HK-2 (cell line): ENCODE data around the gene CTNND2.

Experiments
- DNase-seq: peaks from one replicate; pipeline ENCODE4 v3.0.0-alpha.2; 2018; ENCODE audit not compliant: unreplicated experiment

CTNND2 gene

DNA sequence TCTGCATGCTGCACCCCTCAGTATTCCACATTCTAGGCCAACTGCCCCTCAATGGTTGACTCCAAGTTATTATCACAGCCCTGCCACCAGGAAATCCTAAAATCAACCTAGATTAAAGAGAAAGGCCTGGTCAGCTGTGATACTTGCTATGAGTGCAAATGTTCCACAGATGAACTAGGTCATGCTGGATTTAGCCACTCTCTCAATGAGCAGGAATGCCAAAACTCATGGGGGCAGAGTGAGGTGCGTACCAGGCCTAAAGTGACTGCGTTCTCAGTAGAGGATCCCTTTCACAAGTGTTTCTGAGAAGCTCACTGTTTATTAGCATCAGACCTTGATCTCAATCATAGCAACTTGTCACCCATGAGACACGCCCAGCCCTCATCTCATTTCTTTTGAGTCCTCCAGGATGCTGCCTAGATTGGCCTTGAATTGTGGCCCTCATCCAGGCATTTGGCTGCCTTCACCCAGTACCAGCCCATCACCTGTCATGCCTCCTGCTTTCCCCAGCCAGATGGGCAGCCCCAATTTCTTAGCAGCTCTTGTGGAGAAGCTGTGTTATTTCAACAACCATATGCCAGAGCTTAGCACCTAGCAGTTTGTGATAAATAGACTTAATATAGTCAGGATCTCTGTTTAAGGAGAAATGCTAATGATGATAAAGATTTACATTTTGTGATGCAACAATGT is 383.9 kb downstream of the CTNND2 start:
- no peak for DNase-seq

DNA sequence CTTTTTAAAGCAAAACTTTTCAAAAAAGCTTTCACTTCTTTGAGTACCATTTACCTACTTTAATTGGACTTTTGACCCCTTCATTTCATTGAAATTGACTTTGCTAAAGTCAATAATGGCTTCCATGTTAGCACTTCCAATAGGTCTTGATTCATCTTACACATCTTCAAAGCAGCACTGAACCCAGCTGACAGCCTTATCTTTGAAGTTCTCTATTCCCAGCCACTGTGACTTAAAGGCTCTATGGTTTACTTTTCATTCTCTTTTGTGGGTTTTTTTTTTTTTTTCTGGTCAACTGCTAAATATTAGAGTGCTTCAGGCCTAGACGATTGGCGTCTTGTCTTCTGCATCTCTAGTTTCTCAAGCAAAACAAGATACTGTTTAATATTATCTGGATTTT is 385.0 kb downstream of the CTNND2 start:
- no peak for DNase-seq

DNA sequence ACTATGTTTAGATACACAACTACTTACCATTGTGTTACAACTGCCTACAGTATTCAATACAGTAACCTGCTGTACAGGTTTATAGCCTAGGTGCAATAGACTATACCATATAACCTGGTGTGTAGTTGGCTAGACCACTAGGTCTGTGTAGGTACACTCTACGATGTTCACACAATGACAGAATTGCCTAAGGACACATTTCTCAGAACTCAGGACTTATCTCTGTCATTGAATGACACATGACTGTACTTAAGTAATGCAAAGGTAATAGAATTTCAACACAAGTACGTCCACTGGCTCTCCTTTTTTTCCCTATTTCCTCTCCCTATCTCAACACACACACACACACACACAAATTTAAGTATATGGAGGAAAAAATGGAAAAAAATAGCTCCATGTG is 385.6 kb downstream of the CTNND2 start:
- DNase-seq: no peak

DNA sequence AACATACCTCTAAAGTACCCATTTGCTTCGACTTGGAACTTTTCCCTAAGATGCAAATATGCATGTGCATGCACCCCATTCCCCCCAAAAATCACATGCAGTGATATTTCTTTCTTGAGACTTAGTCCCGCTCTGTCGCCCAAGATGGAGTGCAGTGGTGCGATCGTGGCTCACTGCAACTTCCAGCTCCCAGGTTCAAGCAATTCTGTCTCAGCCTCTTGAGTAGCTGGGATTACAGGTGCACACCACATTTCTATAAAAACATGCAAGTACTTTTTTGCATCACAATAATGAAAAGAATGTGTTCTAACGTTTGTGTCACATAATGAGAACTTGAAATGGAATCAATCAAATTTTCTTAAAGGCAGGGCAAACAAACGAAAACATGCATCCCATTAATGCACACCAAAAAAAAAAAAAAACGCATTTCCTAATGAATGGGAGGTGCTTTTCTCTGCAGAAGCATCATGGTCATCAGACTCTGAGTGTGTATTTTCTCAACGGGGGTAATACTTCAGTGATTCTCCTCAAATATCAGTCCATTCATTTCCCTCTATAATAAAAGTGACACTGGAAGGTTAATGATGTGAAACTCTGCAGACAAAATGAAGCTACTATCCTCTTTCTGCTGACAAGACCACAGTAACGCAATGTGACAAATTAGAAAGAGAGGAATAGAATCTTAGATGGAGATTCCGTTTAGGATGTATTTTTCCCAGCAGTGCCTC is 389.4 kb downstream of the CTNND2 start:
- no peak for DNase-seq

DNA sequence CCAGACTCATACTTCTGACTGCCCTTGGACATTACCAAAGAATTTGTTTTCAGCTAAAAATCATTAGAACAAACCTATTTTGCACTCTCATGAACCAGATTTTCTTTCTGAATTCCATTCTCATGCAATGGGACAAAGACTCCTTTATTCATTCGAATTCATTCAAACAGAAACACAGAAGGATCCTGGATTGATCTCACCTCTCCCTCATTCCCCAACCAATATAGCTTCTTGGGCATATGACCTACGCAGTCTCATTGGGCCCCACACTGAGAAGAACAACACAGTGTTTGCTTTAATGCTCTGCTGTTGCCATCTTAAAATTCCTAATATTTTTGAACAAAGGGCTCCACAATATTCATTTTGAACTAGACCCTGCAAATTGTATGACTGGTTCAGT is 392.4 kb downstream of the CTNND2 start:
- DNase-seq: no peak

DNA sequence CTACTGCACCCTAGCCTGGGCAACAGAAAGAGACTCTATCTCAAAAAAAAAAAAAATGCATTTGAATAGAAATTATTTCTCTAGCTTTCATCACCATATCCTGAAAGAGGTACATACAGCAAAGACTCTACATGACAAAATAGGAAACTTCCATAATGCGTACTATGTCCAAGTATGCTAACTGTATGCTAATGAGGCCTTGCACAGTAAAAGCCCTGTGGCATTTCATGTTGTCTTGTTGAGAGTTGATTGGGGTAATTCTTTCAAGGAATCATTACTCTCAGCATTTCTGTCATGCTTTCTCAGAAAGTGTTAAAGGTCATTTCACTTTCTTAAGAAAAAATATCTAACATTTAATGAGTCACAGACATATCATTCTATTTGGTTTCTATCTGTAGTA is 393.4 kb downstream of the CTNND2 start:
- DNase-seq: no peak

DNA sequence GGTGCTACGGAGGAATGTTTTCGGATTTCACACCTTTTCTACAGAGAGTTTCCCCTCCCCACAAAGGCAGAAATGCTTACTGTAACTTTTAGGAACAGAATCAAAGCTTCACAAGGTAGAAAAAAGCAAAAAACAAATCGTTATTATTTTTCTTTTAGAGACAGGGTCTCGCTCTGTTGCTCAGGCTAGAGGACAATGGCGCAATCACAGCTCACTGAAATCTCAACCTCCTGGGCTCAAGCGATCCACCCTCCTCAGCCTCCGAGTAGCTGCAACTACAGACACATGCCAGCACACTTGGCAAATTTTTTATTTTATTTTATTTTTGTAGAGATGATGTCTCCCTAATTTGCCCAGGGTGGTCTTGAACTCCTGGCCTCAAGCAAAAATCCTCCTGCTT is 394.5 kb downstream of the CTNND2 start:
- no peak for DNase-seq

DNA sequence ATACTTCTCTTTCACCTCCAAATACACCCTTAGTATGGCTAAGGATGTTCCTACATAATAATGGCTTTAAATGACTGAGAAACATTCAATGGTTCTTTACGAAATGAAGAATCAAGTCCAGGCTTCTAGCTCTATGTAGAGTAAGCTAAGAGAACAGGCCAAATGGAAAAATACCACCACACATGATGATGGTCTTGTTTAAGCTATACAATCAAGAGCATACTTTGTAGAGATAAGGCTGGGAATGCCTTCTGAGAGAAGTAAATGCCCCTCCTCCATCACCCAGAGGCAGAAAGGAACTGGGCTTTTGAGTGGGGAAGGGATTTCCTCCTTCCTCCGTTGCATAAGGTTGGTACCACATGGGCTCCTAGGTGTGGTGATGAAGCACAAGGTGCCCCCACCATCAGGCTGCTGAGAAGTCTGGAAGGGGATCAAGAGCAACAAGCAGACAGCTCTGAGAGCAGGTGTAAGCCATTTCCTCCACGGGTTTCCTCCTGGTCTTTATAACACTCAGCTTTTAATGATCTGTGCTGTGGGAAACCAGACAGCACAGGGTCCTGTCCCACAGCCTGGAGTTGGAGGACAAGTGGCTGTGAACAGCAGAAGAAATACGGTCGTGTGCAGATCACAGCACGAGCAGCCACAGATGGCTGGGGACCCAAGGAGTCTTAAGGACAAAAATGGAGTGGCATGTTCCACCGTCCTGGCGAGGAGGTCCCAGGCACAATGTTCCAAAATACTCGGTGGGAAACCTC is 396.9 kb downstream of the CTNND2 start:
- DNase-seq: no peak

DNA sequence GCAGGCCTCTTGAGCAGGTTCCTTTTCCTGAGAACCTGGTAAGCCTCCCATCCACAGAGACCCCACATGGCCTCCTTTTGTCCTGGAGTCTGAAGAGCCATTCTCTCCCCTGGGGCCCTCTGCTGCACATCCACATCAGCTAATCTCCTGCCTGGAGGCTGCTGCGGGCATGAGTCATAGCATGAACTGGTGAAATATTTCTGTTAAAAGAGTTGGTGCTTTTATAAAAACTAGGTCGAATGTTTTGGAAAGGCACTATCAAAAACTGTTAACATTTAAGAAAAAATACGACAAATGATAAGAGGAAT is 399.4 kb downstream of the CTNND2 start:
- DNase-seq: no peak

DNA sequence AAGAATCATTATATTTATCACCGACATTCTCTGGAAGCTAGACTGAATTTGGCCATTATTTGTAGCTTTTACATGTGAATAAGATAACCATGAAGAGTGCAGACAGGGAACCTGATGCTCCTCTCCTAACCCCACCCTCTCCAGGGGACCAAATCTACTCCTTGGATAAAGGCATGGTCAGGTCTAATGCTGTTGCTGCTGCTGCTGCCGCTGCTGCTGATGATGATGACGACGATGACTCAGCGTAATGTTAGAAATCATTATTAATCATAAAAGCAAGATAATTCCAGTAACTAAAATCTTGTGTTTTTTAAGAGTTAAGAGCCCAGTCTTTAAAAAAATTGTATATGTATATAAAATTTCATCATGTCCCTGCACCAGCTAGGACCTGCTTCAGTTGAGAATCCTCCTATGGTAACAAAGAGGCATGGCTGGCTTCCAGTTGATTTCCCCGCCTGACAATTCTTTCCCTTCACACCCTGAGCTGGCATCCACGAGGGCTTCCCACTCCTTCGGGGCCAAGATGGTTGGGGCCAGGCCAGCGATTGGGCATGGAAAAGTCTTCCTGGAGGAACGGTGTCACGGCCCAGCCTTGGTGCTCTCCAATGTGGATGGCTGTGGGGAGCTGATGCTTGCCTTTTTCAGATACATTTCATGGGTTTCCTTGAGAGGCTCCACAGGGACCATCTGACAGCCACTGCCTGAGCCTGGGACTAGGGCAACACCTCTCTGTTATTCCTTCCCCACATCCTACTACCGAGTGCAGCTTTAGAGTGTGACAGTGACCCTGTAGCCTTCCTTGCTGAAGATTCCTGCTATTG is 400.0 kb downstream of the CTNND2 start:
- DNase-seq: no peak

DNA sequence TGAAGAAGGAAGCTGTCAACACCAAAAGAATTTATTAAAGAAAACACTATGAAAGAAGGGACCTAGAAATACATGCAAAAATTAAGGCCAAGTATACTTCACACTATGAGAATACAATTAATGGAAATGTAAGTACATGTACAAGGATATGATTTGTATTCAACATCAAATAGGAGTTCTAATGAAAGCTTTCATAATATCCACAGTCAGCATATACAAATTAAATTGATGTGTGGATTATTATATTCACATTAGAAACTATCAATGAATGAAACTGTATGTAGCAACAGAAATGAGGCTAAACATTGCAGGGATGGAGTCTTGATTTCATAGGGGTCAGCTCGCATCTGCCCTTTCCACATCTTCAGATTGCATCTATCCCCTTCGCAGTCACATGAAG is 401.5 kb downstream of the CTNND2 start:
- no peak for DNase-seq

DNA sequence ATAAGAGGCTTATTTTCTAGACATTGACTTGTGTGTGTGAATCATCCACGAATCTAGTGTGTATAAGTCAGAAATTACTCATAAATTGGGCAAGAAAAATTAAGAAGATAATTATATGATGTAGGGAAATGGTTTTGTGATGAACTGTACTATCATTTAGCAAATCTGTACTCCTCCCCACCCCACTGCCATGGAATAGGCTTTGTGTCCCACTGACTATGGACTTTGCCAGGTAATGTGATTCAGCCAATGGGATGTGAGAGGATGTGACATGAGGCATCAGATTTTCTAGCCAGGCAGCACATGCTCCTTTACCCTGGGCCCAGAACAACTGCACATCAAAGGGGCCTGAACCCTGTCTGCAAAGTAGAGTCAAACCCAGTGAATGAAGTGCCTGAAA is 406.6 kb downstream of the CTNND2 start:
- DNase-seq: no peak

DNA sequence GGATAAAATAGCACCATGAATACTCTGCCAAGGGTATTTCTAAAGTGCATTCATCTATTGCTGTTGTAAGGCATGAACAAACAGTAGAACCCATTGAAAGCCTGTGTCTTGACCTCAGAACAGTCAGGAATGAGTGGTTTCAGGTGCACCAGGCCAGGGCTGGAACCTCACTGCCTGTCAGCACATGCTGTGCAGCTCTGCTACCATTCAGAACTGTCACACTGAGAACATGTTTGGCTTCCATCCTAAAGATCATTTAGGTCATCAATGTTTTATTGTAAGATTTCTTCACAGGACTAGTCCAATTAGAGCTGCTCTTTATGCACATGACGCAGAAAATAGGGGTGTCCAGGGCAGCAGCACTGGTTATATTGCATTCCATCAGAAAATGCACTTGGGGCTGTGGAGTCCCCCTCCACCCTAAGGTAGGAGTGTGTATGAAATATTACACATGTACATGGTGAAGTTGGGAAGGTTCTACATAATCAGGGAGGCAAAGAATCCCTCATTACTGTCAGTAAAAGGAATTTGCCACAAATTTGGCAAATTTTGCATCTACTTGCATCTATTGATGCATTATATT is 408.0 kb downstream of the CTNND2 start:
- no peak for DNase-seq

DNA sequence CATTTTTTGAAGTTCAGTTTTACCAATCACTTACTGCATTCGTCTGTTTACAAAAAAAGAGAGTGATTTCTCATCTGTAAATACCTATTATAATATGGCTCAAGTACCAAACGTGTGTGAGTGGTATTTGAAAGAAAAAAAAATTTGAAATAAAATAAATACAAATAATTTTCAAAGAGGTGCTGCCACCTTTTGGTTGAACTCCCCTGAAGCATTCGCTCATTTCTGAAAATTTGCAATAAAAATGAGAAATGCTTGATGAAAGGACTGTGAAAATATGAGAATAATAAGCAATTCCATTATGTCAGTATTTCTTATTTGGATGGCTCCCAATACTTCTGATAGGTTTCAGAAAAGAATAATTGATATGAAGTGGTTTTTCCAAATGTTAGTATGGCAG is 409.9 kb downstream of the CTNND2 start:
- no peak for DNase-seq

DNA sequence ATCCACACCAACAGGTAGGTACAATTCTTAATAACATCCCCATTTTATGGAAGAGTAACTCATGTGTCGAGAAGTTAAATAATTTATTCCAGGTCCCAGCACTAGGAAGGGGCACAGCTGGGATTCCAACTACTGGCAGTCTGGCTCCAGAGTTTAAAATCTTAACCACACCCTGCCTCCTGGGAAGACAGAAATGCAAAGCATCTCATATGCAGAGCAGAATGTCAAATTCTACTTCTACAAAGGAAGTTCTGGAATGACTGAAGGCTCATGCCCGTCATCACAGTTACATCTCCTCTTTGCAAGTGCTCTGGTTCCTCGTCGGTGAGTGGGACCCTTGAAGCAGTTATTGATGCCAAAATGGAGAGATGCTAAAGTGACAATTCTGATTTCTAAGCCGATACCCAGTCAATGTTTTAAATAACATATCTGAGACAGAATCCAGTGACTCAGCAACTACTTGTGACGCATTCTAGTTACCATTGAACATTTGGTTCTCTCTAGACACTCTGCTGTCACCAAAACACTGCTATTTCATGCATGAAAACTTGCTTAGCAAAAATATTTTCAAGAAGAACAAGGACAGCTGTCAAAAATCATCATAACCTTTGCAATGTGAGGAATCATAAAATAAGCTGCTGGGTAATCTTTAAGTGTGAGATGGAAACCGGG is 412.7 kb downstream of the CTNND2 start:
- no peak for DNase-seq

DNA sequence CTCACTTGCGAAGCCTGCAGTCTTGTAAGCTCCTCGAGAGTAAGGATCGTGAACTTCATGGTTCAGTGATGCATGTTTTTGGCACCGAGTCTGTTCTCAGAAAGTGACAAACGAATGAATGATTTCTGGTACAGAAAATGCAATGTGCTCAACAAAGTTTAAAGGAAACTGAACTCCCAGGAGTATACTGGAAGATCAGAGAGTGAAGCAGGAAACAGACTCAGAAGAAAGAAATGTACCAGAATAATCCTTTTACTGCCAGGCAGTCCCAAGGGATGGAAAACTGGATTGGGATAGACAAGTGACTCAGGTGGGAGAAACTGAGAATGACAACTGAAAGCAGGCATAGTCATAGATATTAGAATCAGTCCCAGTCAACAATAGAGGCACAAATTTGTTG is 420.6 kb downstream of the CTNND2 start:
- DNase-seq: no peak

DNA sequence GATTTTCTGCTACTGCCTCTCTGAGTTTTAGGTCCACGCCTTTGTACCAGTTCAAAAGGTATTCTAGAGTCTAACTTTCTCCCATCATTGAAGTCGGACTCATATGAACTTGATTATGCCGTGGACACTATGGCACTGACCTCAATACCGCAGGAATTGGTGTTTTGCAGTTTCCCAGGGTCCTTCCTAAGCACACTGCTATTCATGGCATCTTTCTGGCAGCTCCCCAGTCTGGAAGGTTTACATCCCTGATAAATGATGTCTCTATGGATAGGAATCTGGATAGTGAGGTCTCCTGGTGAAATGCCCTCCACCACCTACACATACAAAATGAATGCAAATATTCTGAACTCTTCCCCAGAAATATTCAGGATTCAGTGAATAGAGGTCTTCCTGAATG is 422.2 kb downstream of the CTNND2 start:
- no peak for DNase-seq

DNA sequence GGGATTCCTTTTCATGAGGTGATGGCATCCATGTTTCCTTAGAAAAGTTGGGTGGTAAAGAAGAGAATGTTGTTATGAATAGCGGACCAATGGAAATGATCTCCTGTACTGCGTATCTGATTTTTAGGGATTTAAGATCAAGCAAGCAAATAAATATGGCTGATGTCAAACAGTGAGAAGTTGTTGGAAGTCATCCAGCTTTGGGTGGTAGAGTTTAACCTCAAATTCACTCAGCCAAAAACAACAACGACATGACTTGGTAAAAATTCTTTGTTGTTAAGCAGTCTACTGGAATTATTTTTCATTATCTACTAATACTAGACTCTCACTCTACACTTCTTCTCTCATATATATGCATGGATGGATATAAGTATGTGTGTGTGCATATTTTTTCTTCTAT is 426.5 kb downstream of the CTNND2 start:
- no peak for DNase-seq

DNA sequence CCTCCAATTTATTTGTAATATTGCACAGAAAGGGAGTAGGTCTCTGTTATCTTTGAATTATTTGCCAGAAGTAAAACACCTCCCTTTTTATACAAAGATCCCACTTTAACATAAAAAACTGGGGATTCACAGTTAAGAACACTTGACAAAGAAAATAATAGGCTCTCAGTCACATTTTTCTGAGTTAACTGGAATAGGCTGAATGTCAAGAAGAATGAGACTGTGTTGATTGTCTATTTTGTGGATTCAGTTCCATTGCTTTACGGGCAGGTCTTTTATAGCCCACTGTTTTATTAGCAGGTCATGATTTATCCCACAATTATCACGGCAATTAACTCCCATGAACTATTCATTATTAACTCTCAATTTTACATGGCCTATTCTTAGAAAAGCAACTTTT is 427.4 kb downstream of the CTNND2 start:
- DNase-seq: no peak

DNA sequence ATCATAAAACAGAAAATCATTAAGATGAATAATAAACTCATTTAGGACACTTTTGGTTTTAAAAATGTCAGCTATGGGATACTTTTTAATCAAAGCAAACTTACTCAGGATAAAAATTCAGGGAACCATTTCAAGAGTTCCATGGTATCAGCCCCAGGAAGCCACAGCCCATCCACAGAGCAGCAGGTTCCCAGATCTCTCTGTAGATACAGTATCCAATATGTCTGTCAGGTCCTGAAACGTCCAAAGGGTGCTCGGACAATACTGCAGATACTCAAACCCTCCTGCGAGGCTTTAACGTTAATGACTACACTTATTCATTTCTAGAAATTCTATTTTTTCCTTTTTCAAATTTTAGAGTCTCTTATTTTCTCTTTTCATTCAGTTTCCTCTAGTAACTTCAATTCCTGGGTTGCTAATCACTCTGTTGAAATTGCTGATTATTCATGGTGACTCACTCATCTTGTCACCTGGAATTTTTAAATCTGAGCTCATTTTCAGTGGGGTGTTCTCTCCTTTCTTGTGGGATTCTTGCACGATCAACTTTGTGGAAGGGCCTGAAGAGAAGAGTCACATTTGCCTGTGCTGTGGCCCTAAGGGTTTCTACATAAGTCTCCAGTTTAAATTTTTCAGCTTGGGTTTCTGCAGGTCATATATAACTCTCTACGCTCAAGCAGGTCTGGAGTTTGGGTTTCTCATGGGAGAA is 435.8 kb downstream of the CTNND2 start:
- no peak for DNase-seq

DNA sequence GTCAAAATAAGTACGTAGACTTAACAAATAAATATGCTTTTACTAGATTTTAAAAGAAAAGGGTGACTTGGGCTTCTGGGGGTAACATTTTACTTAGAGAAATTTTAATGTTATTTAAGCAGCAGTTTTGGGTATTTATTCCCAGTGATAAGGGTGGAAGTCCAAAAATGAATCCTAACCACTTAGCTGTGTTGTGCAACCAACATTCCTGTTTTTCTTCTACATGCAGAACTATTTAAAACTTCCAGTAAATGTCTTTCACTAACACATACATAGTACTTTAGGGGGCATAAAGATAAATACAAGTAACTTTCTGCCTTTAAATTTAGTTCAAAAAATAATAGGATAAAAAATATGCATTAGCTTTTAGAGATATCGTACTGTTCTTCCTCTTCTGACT is 436.7 kb downstream of the CTNND2 start:
- no peak for DNase-seq
